Neural cell (in vitro differentiated cells): ENCODE results near the gene CSMD2. TPM values are rescaled to one million over a fixed set of nuclear protein-coding genes. Genes with fewer than 3 reads are reported as not detected.

Source experiments
- H2AFZ ChIP-seq: fragments of 200-600, 300-800 bp; sonication (generic), shearing (Covaris generic); 2 replicates; pipeline ENCODE4 v1.6.0; 2014; ENCODE audit warnings: low read depth, mild to moderate bottlenecking, antibody characterized with exemption, low read length, moderate library complexity
- H3F3A ChIP-seq: fragments of 200-600 bp; shearing (Covaris generic); 2 replicates; pipeline ENCODE4 v1.6.1; 2016; ENCODE audit warnings: mild to moderate bottlenecking, moderate library complexity, mixed read lengths, antibody characterized with exemption, low read length; ENCODE audit not compliant: insufficient read depth, poor library complexity, severe bottlenecking
- H3K27ac ChIP-seq: fragments of 200-600, 300-800 bp; sonication (generic), shearing (Covaris generic); 2 replicates; pipeline ENCODE4 v1.5.1; 2014; ENCODE audit warnings: mild to moderate bottlenecking, low read length, moderate library complexity
- H3K27me3 ChIP-seq: fragments of 300-800, 200-600 bp; sonication (generic), shearing (Covaris generic); 2 replicates; pipeline ENCODE4 v1.6.0; 2014; ENCODE audit warnings: mild to moderate bottlenecking, low read depth, low read length, moderate library complexity; ENCODE audit not compliant: insufficient read depth
- H3K36me3 ChIP-seq: fragments of 300-800, 200-600 bp; sonication (generic), shearing (Covaris generic); 2 replicates; pipeline ENCODE4 v1.5.1; 2014; ENCODE audit warnings: mild to moderate bottlenecking, antibody characterized with exemption, low read length, moderate library complexity; ENCODE audit not compliant: insufficient read depth
- H3K4me2 ChIP-seq: fragments of 300-800, 200-600 bp; sonication (generic), shearing (Covaris generic); 2 replicates; pipeline ENCODE4 v1.6.0; 2014; ENCODE audit warnings: mild to moderate bottlenecking, low read length
- H3K4me3 ChIP-seq: fragments of 300-800, 200-600 bp; sonication (generic), shearing (Covaris generic); 2 replicates; pipeline ENCODE4 v1.5.1; 2014; ENCODE audit warnings: mild to moderate bottlenecking, low read length, moderate library complexity
- H3K79me2 ChIP-seq: fragments of 200-600 bp; shearing (Covaris generic); replicated peaks from 2 replicates; pipeline ENCODE4 v1.6.0; 2014; ENCODE audit warnings: mild to moderate bottlenecking, low read length, moderate library complexity; ENCODE audit not compliant: insufficient read depth
- H3K9ac ChIP-seq: fragments of 300-800, 200-600 bp; sonication (generic), shearing (Covaris generic); 2 replicates; pipeline ENCODE4 v1.6.1; 2016; ENCODE audit warnings: mild to moderate bottlenecking, low read length, mixed read lengths
- H3K9me2 ChIP-seq: fragments of 200-600 bp; shearing (Covaris generic); 2 replicates; pipeline ENCODE4 v1.6.1; 2016; ENCODE audit warnings: mild to moderate bottlenecking, low read length, mixed read lengths; ENCODE audit not compliant: insufficient read depth
- H3K9me3 ChIP-seq: fragments of 200-600, 300-800 bp; sonication (generic), shearing (Covaris generic); 2 replicates; pipeline ENCODE4 v1.6.1; 2016; ENCODE audit warnings: mild to moderate bottlenecking, mixed run types, low read length, moderate library complexity, mixed read lengths
- H4K20me1 ChIP-seq: fragments of 200-600 bp; shearing (Covaris generic); 2 replicates; pipeline ENCODE4 v1.6.1; 2016; ENCODE audit warnings: mild to moderate bottlenecking, mixed run types; ENCODE audit not compliant: insufficient read depth
- EP300 ChIP-seq: fragments of 450-650 bp; conservative IDR thresholded peaks from 2 replicates; pipeline ENCODE4 v1.6.1; 2014; ENCODE audit warnings: antibody characterized with exemption, mild to moderate bottlenecking, moderate library complexity; ENCODE audit not compliant: poor library complexity, severe bottlenecking
- EZH2 ChIP-seq: fragments of 200-600, 300-800 bp; shearing (Covaris generic), sonication (generic); IDR thresholded peaks from 2 replicates; pipeline ENCODE4 v1.6.1; 2014; ENCODE audit warnings: antibody characterized with exemption, low read length, borderline replicate concordance, mild to moderate bottlenecking; ENCODE audit not compliant: insufficient read depth, poor library complexity, severe bottlenecking
- MXI1 ChIP-seq: fragments of 450-650 bp; conservative IDR thresholded peaks from 2 replicates; pipeline ENCODE4 v1.6.1; 2014; ENCODE audit warnings: antibody characterized with exemption, mild to moderate bottlenecking; ENCODE audit not compliant: poor library complexity, severe bottlenecking
- POLR2AphosphoS5 ChIP-seq: IDR thresholded peaks from 2 replicates; pipeline ENCODE4 v1.6.1; 2012
- RAD21 ChIP-seq: fragments of 450-650 bp; conservative IDR thresholded peaks from 2 replicates; pipeline ENCODE4 v1.6.1; 2014; ENCODE audit warnings: antibody characterized with exemption, mild to moderate bottlenecking, moderate library complexity
- SMC3 ChIP-seq: fragments of 450-650 bp; conservative IDR thresholded peaks from 2 replicates; pipeline ENCODE4 v1.6.1; 2014; ENCODE audit warnings: antibody characterized with exemption, mild to moderate bottlenecking, moderate library complexity; ENCODE audit not compliant: poor library complexity
- TAF1 ChIP-seq: IDR thresholded peaks from 2 replicates; pipeline ENCODE4 v1.6.1; 2012; ENCODE audit warnings: low read depth
- polyA plus RNA-seq: library from polyadenylated mRNA; depleted of rRNA; stranded (reverse); fragments of >200 nt; gene quantifications from 2 replicates; pipeline ENCODE4 v1.2.3, GENCODE V29; 2014
- TF ChIP-seq, protein P1 (sequence below): IDR thresholded peaks from 2 replicates; pipeline ENCODE4 v1.6.1; 2012; ENCODE audit warnings: borderline replicate concordance
- TF ChIP-seq, protein P2 (sequence below): fragments of 450-650 bp; IDR thresholded peaks from 2 replicates; pipeline ENCODE4 v1.5.1; 2014; ENCODE audit warnings: antibody characterized with exemption, mild to moderate bottlenecking, moderate library complexity; ENCODE audit not compliant: poor library complexity, severe bottlenecking

Gene CSMD2
- polyA plus RNA-seq, 1 donor from 2014 or later, result 9.6 TPM

DNA sequence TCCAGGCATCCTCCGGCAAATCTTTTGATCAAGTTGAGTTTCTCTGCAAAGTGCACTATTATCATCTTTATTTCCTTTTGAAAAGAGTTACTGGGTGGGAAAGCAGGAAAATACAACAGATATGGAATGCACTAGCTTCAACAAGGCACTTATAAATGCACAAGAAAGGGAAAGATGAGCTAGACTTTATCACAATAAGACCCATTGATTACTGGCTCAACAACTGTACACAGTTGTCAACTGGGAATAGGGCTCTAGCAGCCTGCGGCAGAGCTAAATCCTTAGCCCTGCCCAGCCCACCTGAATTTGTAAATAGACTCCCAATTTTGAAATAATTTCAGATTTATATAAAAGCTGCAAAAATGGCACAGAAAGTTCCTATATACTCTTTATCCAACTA is 111.4 kb downstream of the CSMD2 start:
- H4K20me1 ChIP-seq, result no peaks in the 10 kb centered on the region
- H3K9ac ChIP-seq, result no peak overlapping the region
- TF ChIP-seq POLR2AphosphoS5 (no peak), EP300 (no peak), MXI1 (no peak), RAD21 (no peak), SMC3 (no peak), TAF1 (no peak), EZH2 (no peak)
- TF ChIP-seq, protein P1, sequence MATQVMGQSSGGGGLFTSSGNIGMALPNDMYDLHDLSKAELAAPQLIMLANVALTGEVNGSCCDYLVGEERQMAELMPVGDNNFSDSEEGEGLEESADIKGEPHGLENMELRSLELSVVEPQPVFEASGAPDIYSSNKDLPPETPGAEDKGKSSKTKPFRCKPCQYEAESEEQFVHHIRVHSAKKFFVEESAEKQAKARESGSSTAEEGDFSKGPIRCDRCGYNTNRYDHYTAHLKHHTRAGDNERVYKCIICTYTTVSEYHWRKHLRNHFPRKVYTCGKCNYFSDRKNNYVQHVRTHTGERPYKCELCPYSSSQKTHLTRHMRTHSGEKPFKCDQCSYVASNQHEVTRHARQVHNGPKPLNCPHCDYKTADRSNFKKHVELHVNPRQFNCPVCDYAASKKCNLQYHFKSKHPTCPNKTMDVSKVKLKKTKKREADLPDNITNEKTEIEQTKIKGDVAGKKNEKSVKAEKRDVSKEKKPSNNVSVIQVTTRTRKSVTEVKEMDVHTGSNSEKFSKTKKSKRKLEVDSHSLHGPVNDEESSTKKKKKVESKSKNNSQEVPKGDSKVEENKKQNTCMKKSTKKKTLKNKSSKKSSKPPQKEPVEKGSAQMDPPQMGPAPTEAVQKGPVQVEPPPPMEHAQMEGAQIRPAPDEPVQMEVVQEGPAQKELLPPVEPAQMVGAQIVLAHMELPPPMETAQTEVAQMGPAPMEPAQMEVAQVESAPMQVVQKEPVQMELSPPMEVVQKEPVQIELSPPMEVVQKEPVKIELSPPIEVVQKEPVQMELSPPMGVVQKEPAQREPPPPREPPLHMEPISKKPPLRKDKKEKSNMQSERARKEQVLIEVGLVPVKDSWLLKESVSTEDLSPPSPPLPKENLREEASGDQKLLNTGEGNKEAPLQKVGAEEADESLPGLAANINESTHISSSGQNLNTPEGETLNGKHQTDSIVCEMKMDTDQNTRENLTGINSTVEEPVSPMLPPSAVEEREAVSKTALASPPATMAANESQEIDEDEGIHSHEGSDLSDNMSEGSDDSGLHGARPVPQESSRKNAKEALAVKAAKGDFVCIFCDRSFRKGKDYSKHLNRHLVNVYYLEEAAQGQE, result no peak
- TF ChIP-seq, protein P2, sequence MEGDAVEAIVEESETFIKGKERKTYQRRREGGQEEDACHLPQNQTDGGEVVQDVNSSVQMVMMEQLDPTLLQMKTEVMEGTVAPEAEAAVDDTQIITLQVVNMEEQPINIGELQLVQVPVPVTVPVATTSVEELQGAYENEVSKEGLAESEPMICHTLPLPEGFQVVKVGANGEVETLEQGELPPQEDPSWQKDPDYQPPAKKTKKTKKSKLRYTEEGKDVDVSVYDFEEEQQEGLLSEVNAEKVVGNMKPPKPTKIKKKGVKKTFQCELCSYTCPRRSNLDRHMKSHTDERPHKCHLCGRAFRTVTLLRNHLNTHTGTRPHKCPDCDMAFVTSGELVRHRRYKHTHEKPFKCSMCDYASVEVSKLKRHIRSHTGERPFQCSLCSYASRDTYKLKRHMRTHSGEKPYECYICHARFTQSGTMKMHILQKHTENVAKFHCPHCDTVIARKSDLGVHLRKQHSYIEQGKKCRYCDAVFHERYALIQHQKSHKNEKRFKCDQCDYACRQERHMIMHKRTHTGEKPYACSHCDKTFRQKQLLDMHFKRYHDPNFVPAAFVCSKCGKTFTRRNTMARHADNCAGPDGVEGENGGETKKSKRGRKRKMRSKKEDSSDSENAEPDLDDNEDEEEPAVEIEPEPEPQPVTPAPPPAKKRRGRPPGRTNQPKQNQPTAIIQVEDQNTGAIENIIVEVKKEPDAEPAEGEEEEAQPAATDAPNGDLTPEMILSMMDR, result no peak
- H3K4me3 ChIP-seq, result no peak overlapping the region
- H3K27ac ChIP-seq, result no peak overlapping the region
- no peaks in the 10 kb centered on the region for H3K9me2 ChIP-seq
- peaks cover 8% of the 10 kb centered on the region for H3K9me3 ChIP-seq
- H3F3A ChIP-seq, result no peaks in the 10 kb centered on the region
- H3K36me3 ChIP-seq, result no peaks in the 10 kb centered on the region
- no peak overlapping the region for H3K4me2 ChIP-seq
- H3K27me3 ChIP-seq, result no peaks in the 10 kb centered on the region
- no peaks in the 10 kb centered on the region for H3K79me2 ChIP-seq
- no peak overlapping the region for H2AFZ ChIP-seq

DNA sequence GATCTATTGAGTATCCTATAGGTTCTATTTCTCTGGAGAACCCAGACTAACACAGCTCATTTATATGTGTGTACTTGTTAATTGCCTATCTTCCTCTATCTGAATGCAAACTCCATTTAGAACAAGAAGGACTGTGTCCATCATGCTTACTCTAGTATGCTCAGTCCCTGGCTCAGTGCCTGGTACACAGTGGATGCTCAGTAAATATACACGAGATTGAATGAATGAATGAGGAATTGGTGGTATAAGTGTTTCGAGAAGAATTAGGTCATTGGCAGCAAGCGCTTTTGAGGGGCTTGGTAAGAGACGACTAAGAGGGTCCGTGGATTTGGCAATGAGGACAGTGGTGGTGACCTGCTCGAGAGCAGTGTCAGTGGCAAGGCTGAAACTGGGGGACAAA is 112.5 kb downstream of the CSMD2 start:
- Histone ChIP-seq H3K4me2 (no peak overlapping the region), H3K4me3 (no peak overlapping the region), H4K20me1 (no peaks in the 10 kb centered on the region), H3K79me2 (no peaks in the 10 kb centered on the region), H3K9ac (no peak overlapping the region), H3K36me3 (no peaks in the 10 kb centered on the region), H3K9me2 (no peaks in the 10 kb centered on the region), H3F3A (no peaks in the 10 kb centered on the region), H3K9me3 (peaks cover 8% of the 10 kb centered on the region), H3K27ac (no peak overlapping the region), H2AFZ (no peak overlapping the region), H3K27me3 (no peaks in the 10 kb centered on the region)
- TF ChIP-seq SMC3 (no peak), EP300 (no peak), POLR2AphosphoS5 (no peak), TAF1 (no peak), MXI1 (no peak), EZH2 (no peak), RAD21 (no peak)
- TF ChIP-seq, protein P1, result no peak
- TF ChIP-seq, protein P2, result no peak
